ENCODE results near the gene BMX.

BMX gene

GRCh38 chrX:15500497-15500966, at the start of gene BMX:
Gene BMX, plus strand, starts transcription at chrX:15500807. Its CDS starts 7,547 bp downstream, at chrX:15508354.
- H3K27me3 ChIP-seq (ENCODE audit: control insufficient read depth, insufficient read depth, low read length) = no peaks in the 10 kb centered on the region
- TF ChIP-seq CTCF (IDR thresholded peaks at IDR 0.05) = no peak
- no peaks in the 10 kb centered on the region for H3K36me3 ChIP-seq (ENCODE audit: control insufficient read depth, insufficient read depth, low read length)
- H3K4me1 ChIP-seq = no peaks in the 10 kb centered on the region
- no peak within 1 kb of the TSS for H3K27ac ChIP-seq
- H3K4me3 ChIP-seq (ENCODE audit: low read depth, low read length) = no peak within 1 kb of the TSS
- H3K9ac ChIP-seq = no peak within 1 kb of the TSS
- no peak within 1 kb of the TSS for H3K4me2 ChIP-seq (ENCODE audit: low read length)
- H3K9me3 ChIP-seq (ENCODE audit: control insufficient read depth, low read length) = no peaks in the 10 kb centered on the region
- no peaks in the 10 kb centered on the region for H3K79me2 ChIP-seq
- no peak within 1 kb of the TSS for H2AFZ ChIP-seq

GRCh38 chrX:15451913-15452312, 48.7 kb upstream of the BMX start:
- no peak overlapping the region for H3K4me2 ChIP-seq (ENCODE audit: low read length)
- no peak overlapping the region for H3K27ac ChIP-seq
- no peaks in the 10 kb centered on the region for H3K79me2 ChIP-seq
- TF ChIP-seq CTCF (IDR thresholded peaks at IDR 0.05) = no peak
- no peaks in the 10 kb centered on the region for H3K9me3 ChIP-seq (ENCODE audit: control insufficient read depth, low read length)
- H3K4me1 ChIP-seq = no peaks in the 10 kb centered on the region
- no peak overlapping the region for H3K4me3 ChIP-seq (ENCODE audit: low read depth, low read length)
- H2AFZ ChIP-seq = no peak overlapping the region
- no peaks in the 10 kb centered on the region for H3K27me3 ChIP-seq (ENCODE audit: control insufficient read depth, insufficient read depth, low read length)
- H3K36me3 ChIP-seq (ENCODE audit: control insufficient read depth, insufficient read depth, low read length) = no peaks in the 10 kb centered on the region
- no peak overlapping the region for H3K9ac ChIP-seq

GRCh38 chrX:15464704-15465103, 35.9 kb upstream of the BMX start:
- H3K27me3 ChIP-seq (ENCODE audit: control insufficient read depth, insufficient read depth, low read length) = no peaks in the 10 kb centered on the region
- no peak overlapping the region for H3K4me3 ChIP-seq (ENCODE audit: low read depth, low read length)
- H2AFZ ChIP-seq = no peak overlapping the region
- H3K9ac ChIP-seq = no peak overlapping the region
- no peak overlapping the region for H3K4me2 ChIP-seq (ENCODE audit: low read length)
- no peaks in the 10 kb centered on the region for H3K4me1 ChIP-seq
- TF ChIP-seq CTCF (IDR thresholded peaks at IDR 0.05) = no peak
- H3K36me3 ChIP-seq (ENCODE audit: control insufficient read depth, insufficient read depth, low read length) = no peaks in the 10 kb centered on the region
- H3K79me2 ChIP-seq = no peaks in the 10 kb centered on the region
- H3K27ac ChIP-seq = no peak overlapping the region
- H3K9me3 ChIP-seq (ENCODE audit: control insufficient read depth, low read length) = no peaks in the 10 kb centered on the region

GRCh38 chrX:15465347-15465746, 35.3 kb upstream of the BMX start:
- no peak overlapping the region for H2AFZ ChIP-seq
- H3K4me3 ChIP-seq (ENCODE audit: low read depth, low read length) = no peak overlapping the region
- no peaks in the 10 kb centered on the region for H3K9me3 ChIP-seq (ENCODE audit: control insufficient read depth, low read length)
- no peak overlapping the region for H3K9ac ChIP-seq
- H3K79me2 ChIP-seq = no peaks in the 10 kb centered on the region
- H3K4me1 ChIP-seq = no peaks in the 10 kb centered on the region
- TF ChIP-seq CTCF (IDR thresholded peaks at IDR 0.05) = no peak
- no peak overlapping the region for H3K27ac ChIP-seq
- H3K36me3 ChIP-seq (ENCODE audit: control insufficient read depth, insufficient read depth, low read length) = no peaks in the 10 kb centered on the region
- no peaks in the 10 kb centered on the region for H3K27me3 ChIP-seq (ENCODE audit: control insufficient read depth, insufficient read depth, low read length)
- no peak overlapping the region for H3K4me2 ChIP-seq (ENCODE audit: low read length)

GRCh38 chrX:15465896-15466651, 34.5 kb upstream of the BMX start:
- Histone ChIP-seq H3K4me1 (no peaks in the 10 kb centered on the region), H3K4me3 (ENCODE audit: low read depth, low read length) (no peak overlapping the region), H3K9ac (no peak overlapping the region), H3K79me2 (no peaks in the 10 kb centered on the region), H3K27me3 (ENCODE audit: control insufficient read depth, insufficient read depth, low read length) (no peaks in the 10 kb centered on the region), H3K27ac (no peak overlapping the region), H3K36me3 (ENCODE audit: control insufficient read depth, insufficient read depth, low read length) (no peaks in the 10 kb centered on the region), H2AFZ (no peak overlapping the region), H3K9me3 (ENCODE audit: control insufficient read depth, low read length) (no peaks in the 10 kb centered on the region), H3K4me2 (ENCODE audit: low read length) (no peak overlapping the region)
- TF ChIP-seq CTCF (IDR thresholded peaks at IDR 0.05) = no peak
